ENCODE data around the gene ARHGAP24.

ARHGAP24 gene

DNA sequence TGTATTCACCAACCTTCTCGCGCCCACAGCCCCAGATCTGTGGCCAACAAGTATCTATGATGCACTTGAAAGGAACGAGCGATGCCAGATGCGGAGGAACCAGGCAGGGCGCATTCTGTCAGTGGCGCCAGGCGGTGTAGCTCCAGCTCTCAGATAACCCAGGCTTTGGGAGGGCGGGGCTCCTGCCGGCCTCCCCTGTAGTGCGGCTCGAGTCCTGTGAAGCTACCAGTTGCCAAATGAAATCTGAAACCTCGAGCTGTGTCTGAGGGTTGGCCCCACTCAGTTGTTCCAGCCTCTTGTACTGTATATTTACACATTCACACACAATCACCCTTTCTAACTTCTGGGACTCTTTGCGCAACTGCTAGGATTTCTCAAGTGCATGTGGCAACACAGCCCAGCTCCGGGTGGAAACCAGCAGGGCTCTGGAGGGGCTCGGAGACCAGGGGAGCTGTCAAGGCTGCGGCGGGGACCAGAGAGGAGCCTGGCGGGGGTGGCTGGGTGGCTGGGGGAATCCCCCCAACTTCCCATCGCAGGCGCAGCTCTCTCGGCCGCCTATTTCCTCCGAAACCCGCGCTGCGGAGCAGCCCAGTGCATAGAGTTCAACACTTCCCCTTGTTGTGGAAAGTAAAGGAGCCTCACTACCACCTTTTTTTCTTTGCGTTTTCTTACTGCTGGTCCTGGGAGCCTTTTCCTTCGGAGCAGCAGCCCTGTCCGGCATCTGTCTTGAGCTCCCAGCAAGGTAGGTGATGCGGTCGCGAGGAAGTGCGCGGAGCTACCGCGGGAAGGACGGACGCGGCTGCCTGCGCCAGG lies at the start of gene ARHGAP24:
TSS of gene ARHGAP24 (plus strand) at position 333 of the 813 bp plus-strand sequence.
- DNase-seq (ENCODE audit: extremely low read depth, low read depth) = peak; percentile 92
- TF ChIP-seq, protein P1, sequence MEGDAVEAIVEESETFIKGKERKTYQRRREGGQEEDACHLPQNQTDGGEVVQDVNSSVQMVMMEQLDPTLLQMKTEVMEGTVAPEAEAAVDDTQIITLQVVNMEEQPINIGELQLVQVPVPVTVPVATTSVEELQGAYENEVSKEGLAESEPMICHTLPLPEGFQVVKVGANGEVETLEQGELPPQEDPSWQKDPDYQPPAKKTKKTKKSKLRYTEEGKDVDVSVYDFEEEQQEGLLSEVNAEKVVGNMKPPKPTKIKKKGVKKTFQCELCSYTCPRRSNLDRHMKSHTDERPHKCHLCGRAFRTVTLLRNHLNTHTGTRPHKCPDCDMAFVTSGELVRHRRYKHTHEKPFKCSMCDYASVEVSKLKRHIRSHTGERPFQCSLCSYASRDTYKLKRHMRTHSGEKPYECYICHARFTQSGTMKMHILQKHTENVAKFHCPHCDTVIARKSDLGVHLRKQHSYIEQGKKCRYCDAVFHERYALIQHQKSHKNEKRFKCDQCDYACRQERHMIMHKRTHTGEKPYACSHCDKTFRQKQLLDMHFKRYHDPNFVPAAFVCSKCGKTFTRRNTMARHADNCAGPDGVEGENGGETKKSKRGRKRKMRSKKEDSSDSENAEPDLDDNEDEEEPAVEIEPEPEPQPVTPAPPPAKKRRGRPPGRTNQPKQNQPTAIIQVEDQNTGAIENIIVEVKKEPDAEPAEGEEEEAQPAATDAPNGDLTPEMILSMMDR (IDR thresholded peaks at IDR 0.05; ENCODE audit: low read depth, low read length) = no peak; the same call in 1 of the 2 replicates

GRCh38 chr4:85426366-85426765 lies 48.6 kb upstream of the ARHGAP24 start:
- TF ChIP-seq, protein P1 (IDR thresholded peaks at IDR 0.05; ENCODE audit: low read depth, low read length) = no peak
- no peak for DNase-seq (ENCODE audit: extremely low read depth, low read depth)

GRCh38 chr4:85427123-85427522 lies 47.8 kb upstream of the ARHGAP24 start:
- DNase-seq (ENCODE audit: extremely low read depth, low read depth) = no peak
- TF ChIP-seq, protein P1 (IDR thresholded peaks at IDR 0.05; ENCODE audit: low read depth, low read length) = no peak

GRCh38 chr4:85430226-85430625 lies 44.7 kb upstream of the ARHGAP24 start:
- no peak for DNase-seq (ENCODE audit: extremely low read depth, low read depth)
- TF ChIP-seq, protein P1 (IDR thresholded peaks at IDR 0.05; ENCODE audit: low read depth, low read length) = no peak

DNA sequence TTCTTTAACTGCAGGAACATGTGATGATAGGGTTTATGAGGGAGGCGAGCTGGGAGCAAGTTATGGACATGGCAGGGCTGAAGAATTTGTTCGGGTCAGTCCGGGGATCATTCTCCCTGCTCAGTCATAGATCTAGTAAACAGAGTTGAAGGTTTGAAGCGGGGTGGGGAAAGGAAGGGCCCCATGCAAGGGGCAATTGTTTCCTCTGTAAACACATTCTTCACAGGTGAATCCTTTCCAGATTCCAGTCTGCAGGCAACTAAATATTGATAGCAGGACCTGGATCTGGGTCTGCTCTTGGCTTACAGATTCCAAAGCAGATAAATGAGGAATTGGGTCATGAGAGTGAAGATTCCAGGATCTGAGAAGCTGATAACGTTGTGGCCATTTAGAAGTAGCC lies 44.3 kb upstream of the ARHGAP24 start:
- TF ChIP-seq, protein P1 (IDR thresholded peaks at IDR 0.05; ENCODE audit: low read depth, low read length) = no peak
- no peak for DNase-seq (ENCODE audit: extremely low read depth, low read depth)

DNA sequence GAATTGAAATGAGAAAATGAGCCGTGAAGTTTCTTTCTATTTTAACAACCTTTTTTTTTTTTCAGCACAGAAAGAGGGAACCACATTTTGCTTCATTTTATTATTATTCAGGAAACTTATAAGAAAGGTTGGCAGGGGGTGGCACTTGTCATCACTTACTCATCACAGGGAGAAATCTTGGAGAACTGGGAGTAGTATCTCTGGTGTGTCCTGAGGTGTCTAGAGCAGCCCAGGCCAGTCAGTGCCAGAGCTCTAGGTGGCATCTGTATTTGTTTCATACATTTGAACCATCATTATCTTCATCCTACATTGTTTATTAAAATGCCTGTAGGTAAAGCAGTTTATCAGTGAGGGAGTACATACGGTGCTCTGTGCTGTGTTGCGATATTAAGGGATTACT lies 43.8 kb upstream of the ARHGAP24 start:
- TF ChIP-seq, protein P1 (IDR thresholded peaks at IDR 0.05; ENCODE audit: low read depth, low read length) = no peak
- DNase-seq (ENCODE audit: extremely low read depth, low read depth) = no peak

DNA sequence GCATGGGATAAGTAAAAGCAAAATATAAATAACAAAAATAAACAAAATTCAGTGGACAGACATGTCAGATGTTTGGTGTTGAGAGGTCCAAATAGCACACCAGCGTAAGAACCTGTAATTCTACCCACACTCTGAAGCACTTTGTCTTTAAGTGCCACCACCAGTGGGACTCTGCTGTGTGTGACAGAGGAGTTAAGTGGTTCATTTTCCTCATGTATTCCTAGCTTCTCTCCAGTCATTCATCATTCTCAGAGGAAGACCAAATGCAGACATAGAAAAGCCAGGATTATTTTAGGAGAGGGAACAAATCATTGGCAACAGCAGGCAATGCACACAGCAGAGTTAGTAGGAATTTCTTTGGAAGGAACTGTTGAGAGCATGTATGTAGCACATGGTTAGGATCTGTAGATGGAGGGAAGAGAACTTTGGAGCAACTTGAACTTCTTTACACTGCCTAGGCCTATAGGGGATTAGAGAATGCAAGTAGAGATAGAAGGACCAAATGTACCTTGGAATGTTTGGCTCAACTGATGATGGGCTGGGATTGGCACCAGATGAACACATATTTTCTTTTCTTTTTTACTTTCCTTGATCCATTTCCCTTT lies 43.0 kb upstream of the ARHGAP24 start:
- no peak for DNase-seq (ENCODE audit: extremely low read depth, low read depth)
- TF ChIP-seq, protein P1 (IDR thresholded peaks at IDR 0.05; ENCODE audit: low read depth, low read length) = no peak
